ENCODE measurements around the gene DMXL1. TPM values are rescaled to one million over a fixed set of nuclear protein-coding genes. Genes with fewer than 3 reads are reported as not detected.
A peak's percentile ranks its signal among the peaks of the same experiment; 100 is the strongest.

Gene DMXL1
- total and polyA plus RNA-seq, 8 donors: 9.9 to 30.5 (median 23.5) TPM

DNA sequence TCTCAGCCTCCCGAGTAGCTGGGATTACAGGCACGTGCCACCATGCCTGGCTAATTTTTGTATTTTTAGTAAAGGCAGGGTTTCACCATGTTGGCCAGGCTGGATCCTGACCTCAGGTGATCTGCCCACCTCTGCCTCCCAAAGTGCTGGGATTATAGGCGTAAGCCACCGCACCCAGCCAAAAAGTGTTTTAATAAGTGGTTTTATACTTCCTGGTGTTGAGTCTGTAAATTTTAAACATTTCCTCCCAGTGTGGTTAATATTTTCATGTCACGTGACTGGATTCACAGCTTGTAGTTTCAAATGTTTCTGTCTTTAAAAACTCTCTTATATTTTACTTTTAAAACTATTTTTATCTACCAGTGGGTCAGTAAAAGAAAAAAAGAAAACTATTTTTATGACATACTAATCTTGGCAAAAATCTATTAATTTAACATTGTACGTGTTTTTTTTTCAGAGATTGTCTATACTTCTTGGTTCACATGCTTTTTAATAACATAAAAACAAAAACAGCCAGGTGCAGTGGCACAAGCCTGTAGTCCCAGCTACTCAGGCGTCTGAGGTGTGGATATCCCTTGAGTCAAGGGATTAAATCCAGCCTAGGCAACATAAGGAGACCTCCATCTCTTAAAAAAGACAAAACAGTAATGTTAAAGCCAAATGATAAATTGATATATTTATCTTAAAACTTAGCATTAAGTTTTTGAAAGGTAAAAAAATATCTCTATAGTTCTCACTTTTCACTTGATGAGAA is 117.1 kb downstream of the DMXL1 start:
- 91% methylated on average over 7 of the region's 7 CpGs for WGBS, 2 donors
- no peak overlapping the region for H3K4me3 ChIP-seq
- no peaks in the 10 kb centered on the region for H3K27me3 ChIP-seq
- TF ChIP-seq, protein P1, sequence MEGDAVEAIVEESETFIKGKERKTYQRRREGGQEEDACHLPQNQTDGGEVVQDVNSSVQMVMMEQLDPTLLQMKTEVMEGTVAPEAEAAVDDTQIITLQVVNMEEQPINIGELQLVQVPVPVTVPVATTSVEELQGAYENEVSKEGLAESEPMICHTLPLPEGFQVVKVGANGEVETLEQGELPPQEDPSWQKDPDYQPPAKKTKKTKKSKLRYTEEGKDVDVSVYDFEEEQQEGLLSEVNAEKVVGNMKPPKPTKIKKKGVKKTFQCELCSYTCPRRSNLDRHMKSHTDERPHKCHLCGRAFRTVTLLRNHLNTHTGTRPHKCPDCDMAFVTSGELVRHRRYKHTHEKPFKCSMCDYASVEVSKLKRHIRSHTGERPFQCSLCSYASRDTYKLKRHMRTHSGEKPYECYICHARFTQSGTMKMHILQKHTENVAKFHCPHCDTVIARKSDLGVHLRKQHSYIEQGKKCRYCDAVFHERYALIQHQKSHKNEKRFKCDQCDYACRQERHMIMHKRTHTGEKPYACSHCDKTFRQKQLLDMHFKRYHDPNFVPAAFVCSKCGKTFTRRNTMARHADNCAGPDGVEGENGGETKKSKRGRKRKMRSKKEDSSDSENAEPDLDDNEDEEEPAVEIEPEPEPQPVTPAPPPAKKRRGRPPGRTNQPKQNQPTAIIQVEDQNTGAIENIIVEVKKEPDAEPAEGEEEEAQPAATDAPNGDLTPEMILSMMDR (IDR thresholded peaks at IDR 0.05): no peak
- DNase-seq (no peak), ATAC-seq (no peak), FAIRE-seq (no peak)
- peaks cover 0 to 15% (median 11%) of the 10 kb centered on the region in 3 donors for H3K36me3 ChIP-seq
- intact Hi-C loops (cut with DNase I): no loop called here
- H3K4me1 ChIP-seq: no peaks in the 10 kb centered on the region
- H3K27ac ChIP-seq: no peak overlapping the region
- H3K9me3 ChIP-seq: no peaks in the 10 kb centered on the region

DNA sequence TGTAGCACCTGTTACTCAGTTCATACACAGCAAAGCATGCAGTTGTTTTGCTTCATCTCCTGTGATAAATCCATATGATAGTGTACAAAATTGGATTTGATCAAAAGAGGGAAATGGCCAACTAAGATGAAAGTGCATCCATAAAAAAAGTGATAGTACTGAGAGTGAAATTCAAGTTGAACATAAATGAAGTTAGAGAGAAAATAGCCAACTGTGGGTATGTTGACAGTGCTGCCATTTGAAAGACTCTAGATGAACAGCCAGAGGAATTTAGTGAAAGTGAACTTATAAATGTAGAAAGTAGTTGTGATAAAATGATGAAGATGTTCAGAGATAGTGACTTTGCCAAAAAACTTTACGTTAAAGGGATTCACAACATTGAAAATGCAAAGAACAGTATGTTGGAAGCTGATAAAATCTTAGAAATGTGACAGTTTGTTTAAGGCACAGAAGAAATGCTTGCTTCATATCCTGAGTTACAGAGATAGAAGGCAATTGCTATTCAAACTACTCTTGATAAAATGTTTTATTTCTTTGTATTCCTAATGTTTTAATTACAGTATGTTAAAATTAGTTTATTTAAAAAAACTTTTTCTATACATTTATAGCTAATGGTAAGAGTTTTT is 119.7 kb downstream of the DMXL1 start:
- 93 to 96% methylated on average over 1 of the region's 1 CpG for WGBS, 2 donors
- ATAC-seq (no peak), DNase-seq (no peak), FAIRE-seq (no peak)
- Histone ChIP-seq H3K4me3 (no peak overlapping the region), H3K9me3 (no peaks in the 10 kb centered on the region), H3K27ac (no peak overlapping the region), H3K4me1 (no peaks in the 10 kb centered on the region), H3K36me3 (peaks cover 0 to 15% (median 11%) of the 10 kb centered on the region in 3 donors), H3K27me3 (no peaks in the 10 kb centered on the region)
- TF ChIP-seq, protein P1 (IDR thresholded peaks at IDR 0.05): no peak
- intact Hi-C loops (cut with DNase I): no loop called here

DNA sequence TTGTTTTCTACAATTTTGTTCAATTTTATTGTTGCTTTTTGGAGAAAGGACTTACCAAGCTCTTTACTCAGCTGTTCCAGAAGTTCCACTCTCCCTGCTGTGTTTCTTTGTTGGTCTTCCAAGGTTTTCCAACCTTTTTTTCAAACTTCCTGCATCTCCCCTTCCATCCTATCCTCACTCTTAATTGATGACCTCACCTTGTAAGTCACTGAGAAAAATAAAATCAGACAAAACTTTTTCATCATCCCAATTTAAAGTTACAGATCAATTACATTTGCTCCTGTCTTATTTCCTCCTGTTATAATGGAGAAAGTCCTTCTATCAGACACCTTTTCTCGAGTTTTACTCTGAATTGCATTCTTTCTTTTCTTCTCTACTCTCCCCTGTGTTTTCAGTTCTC is 121.1 kb downstream of the DMXL1 start:
- WGBS, 2 donors: 96 to 100% methylated on average over 1 of the region's 1 CpG
- H3K27me3 ChIP-seq: no peaks in the 10 kb centered on the region
- intact Hi-C loops (cut with DNase I): no loop called here
- FAIRE-seq (no peak), DNase-seq (no peak), ATAC-seq (no peak)
- no peak overlapping the region for H3K27ac ChIP-seq
- H3K4me1 ChIP-seq: no peaks in the 10 kb centered on the region
- TF ChIP-seq, protein P1 (IDR thresholded peaks at IDR 0.05): no peak
- H3K4me3 ChIP-seq: no peak overlapping the region
- H3K9me3 ChIP-seq: no peaks in the 10 kb centered on the region
- H3K36me3 ChIP-seq: peaks cover 0 to 15% (median 11%) of the 10 kb centered on the region in 3 donors

DNA sequence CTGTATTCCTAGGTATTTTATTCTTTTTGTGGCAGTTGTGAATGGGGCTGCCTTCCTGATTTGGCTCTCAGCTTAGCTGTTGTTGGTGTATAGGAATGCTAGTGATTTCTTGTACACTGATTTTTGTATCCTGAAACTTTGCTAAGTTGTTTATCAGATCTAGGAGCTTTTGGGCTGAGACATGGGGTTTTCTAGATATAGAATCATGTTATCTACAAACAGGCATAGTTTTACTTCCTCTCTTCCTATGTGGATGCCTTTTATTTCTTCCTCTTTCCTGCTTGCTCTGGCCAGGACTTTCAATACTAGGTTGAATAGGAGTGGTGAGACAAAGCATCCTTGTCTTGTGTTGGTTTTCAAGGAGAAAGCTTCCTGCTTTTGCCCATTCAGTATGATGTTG is 129.9 kb downstream of the DMXL1 start:
- H3K36me3 ChIP-seq: peaks cover 0 to 25% (median 20%) of the 10 kb centered on the region in 3 donors
- no peak for ATAC-seq
- no peak overlapping the region for H3K27ac ChIP-seq
- no peaks in the 10 kb centered on the region for H3K9me3 ChIP-seq
- H3K4me3 ChIP-seq: no peak overlapping the region
- TF ChIP-seq, protein P1 (IDR thresholded peaks at IDR 0.05): no peak
- H3K27me3 ChIP-seq: no peaks in the 10 kb centered on the region
- no peaks in the 10 kb centered on the region for H3K4me1 ChIP-seq
- no peak for FAIRE-seq
- DNase-seq: no peak
- intact Hi-C loops (cut with DNase I): no loop called here

DNA sequence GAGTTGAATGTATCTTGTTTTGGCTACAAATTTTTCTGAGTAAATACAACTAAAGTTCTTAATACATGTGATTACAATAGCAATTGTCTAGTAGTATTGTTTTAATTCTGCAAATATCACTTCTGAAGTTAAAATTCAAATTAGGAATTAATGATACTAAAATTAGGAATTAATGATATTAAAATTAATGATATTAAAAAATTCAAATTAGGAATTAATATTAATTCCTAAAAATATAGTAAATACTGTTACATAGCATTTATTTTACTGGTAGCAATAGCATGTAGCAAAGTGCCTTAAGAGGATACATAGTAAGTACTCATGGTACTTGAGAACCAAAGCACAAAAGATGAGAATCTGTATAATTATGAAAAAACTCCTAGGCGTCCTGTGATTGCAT is 136.2 kb downstream of the DMXL1 start:
- no peaks in the 10 kb centered on the region for H3K9me3 ChIP-seq
- DNase-seq (no peak), ATAC-seq (no peak), FAIRE-seq (peak; percentile 43)
- H3K27ac ChIP-seq: no peak overlapping the region
- H3K27me3 ChIP-seq: no peaks in the 10 kb centered on the region
- H3K4me3 ChIP-seq: no peak overlapping the region
- intact Hi-C loops (cut with DNase I): no loop called here
- peaks cover 0 to 14% (median 0%) of the 10 kb centered on the region in 3 donors for H3K36me3 ChIP-seq
- 84 to 90% methylated on average over 1 of the region's 1 CpG for WGBS, 2 donors
- H3K4me1 ChIP-seq: no peaks in the 10 kb centered on the region
- TF ChIP-seq, protein P1 (IDR thresholded peaks at IDR 0.05): no peak
